H1 (cell line): ENCODE data around the gene GPATCH11.

Experiments
- SIN3A ChIP-seq, 2 experiments: IDR thresholded peaks in 1 of 2; conservative IDR thresholded peaks in 1 of 2; 2 replicates each; pipeline ENCODE4 v1.6.1; 2011 to 2012; ENCODE audit warnings: low read length in 2 of 2, improper control_type of control experiment in 1 of 2, low read depth in 1 of 2, mild to moderate bottlenecking in 1 of 2
- TF ChIP-seq, protein P1 (sequence below), 3 experiments: IDR thresholded peaks; 1 replicate in 2 of 3; 2 replicates in 1 of 3; pipeline versions ENCODE4 v1.5.1 to v1.6.1; 2011; ENCODE audit warnings: low read length in 3 of 3, mild to moderate bottlenecking in 3 of 3, inconsistent platforms in 2 of 3, low read depth in 1 of 3, moderate library complexity in 1 of 3; ENCODE audit not compliant: insufficient read depth in 1 of 3; ENCODE audit errors: control extremely low read depth in 1 of 3

DNA sequence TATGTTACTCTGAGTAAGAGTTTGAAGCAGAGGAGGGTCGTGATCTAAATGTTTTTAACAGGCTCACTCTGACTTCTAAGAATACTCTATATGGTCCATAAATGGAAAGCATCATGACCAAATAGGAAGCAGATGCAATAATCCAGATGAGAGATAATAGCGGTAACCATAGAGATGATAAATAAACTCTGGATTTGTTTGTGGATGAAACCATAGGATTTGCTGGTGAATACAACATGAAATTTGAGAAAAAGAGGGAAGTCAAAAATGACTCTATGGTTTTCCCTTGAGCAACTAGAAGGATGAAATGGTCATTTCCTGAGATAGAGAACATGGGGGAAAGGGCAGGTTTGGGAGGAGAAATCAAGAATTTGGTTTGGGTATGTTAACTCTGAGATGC lies 4.1 kb upstream of the GPATCH11 start:
- TF ChIP-seq, protein P1, sequence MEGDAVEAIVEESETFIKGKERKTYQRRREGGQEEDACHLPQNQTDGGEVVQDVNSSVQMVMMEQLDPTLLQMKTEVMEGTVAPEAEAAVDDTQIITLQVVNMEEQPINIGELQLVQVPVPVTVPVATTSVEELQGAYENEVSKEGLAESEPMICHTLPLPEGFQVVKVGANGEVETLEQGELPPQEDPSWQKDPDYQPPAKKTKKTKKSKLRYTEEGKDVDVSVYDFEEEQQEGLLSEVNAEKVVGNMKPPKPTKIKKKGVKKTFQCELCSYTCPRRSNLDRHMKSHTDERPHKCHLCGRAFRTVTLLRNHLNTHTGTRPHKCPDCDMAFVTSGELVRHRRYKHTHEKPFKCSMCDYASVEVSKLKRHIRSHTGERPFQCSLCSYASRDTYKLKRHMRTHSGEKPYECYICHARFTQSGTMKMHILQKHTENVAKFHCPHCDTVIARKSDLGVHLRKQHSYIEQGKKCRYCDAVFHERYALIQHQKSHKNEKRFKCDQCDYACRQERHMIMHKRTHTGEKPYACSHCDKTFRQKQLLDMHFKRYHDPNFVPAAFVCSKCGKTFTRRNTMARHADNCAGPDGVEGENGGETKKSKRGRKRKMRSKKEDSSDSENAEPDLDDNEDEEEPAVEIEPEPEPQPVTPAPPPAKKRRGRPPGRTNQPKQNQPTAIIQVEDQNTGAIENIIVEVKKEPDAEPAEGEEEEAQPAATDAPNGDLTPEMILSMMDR (IDR thresholded peaks at IDR 0.05; ENCODE audit: control extremely low read depth in 1 of 3, insufficient read depth in 1 of 3, low read depth in 1 of 3, low read length in 3 of 3): no peak
- TF ChIP-seq SIN3A (conservative IDR thresholded peaks at IDR 0.05 in 1 of 2, IDR thresholded peaks at IDR 0.05 in 1 of 2; ENCODE audit: low read depth in 1 of 2, low read length in 2 of 2): no peak
